ENCODE results near the gene GJA4. TPM values are rescaled to one million over a fixed set of nuclear protein-coding genes. Genes with fewer than 3 reads are reported as not detected.

Gene GJA4
- total and polyA plus RNA-seq, 4 donors: 6.1 to 10.6 (median 9.1) TPM

DNA sequence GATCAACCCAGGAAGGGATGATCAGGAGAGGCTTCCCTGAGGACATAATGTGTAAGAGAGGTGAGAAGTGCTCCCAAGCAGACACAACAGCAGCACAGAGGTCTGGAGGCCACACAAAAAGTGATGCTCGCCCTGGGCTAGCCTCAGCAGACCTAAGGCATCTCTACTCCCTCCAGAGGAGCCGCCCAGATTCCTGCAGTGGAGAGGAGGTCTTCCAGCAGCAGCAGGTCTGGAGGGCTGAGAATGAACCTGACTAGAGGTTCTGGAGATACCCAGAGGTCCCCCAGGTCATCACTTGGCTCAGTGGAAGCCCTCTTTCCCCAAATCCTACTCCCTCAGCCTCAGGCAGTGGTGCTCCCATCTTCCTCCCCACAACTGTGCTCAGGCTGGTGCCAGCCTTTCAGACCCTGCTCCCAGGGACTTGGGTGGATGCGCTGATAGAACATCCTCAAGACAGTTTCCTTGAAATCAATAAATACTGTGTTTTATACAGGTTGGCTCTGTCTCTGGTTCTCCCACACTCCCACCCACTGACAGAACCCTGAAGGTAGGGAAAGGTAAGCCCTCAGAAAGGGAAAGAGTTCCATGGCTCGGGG is 6.8 kb upstream of the GJA4 start:
- no peak overlapping the region for H3K4me3 ChIP-seq (ENCODE audit: low read depth in 1 of 3, low read length in 3 of 3)
- no peaks in the 10 kb centered on the region for H3K36me3 ChIP-seq (ENCODE audit: control insufficient read depth in 4 of 4, insufficient read depth in 3 of 4, low read depth in 1 of 4, low read length in 3 of 4)
- H3K9me3 ChIP-seq (ENCODE audit: control insufficient read depth in 4 of 4, low read length in 3 of 4): no peaks in the 10 kb centered on the region
- peaks cover 11 to 46% (median 27%) of the 10 kb centered on the region in 4 donors for H3K4me1 ChIP-seq (ENCODE audit: control insufficient read depth in 4 of 4, insufficient read depth in 4 of 4, low read length in 3 of 4)
- DNase-seq (ENCODE audit: low spot score): no peak
- H3K27me3 ChIP-seq (ENCODE audit: control insufficient read depth in 4 of 4, insufficient read depth in 4 of 4, low read length in 3 of 4): no peaks in the 10 kb centered on the region
- WGBS: 65% methylated on average over 4 of the region's 4 CpGs
- H3K27ac ChIP-seq (ENCODE audit: low read depth in 1 of 2, low read length in 2 of 2): peak overlapping the region; percentile 44 to 71
- no peak overlapping the region for H3K9ac ChIP-seq (ENCODE audit: low read depth in 1 of 2, low read length in 2 of 2)
- TF ChIP-seq SP1 (IDR thresholded peaks at IDR 0.05) (no peak), EGR1 (IDR thresholded peaks at IDR 0.05; ENCODE audit: low read depth in 2 of 2) (no peak)
- TF ChIP-seq, protein P1, sequence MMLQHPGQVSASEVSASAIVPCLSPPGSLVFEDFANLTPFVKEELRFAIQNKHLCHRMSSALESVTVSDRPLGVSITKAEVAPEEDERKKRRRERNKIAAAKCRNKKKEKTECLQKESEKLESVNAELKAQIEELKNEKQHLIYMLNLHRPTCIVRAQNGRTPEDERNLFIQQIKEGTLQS (IDR thresholded peaks at IDR 0.05): no peak
- TF ChIP-seq, protein P2, sequence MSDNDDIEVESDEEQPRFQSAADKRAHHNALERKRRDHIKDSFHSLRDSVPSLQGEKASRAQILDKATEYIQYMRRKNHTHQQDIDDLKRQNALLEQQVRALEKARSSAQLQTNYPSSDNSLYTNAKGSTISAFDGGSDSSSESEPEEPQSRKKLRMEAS (IDR thresholded peaks at IDR 0.05): no peak

DNA sequence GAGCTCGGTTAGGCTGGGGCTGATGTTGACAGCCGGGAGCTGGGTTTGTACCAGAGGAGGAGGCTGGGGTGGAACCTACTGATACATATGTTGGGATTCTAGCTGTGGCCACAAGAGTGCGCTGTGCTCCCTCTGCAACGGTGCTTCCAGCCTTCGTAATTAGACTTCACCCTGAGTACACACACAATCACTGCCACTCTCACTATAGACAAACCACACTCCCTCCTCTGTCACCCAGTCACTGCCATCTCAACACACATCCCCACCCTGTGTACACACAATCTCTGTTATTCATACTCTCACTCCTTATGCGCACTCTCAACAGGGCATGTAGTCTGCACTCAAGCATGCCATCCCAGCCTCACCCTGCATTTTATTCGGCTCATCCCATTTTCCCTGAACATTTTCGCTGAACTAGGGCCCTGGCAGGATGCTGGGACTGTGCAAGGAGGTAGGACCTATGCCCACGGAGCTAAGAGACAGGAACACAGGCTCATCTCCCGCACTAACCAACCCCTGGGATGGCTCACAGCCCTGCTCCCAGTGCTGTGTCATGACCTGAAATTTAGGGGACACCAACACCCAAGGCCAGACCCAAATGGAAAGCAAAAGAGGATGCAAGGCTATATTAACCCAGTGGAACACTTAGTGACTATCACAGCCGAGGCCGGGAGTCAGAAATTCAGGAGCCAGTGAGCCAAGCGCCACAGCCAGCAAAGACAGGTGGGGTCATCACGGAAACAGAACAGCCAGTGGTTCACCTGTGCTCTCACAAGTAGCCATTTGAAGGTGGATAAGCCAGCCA is 6.1 kb upstream of the GJA4 start:
- Histone ChIP-seq H3K4me3 (ENCODE audit: low read depth in 1 of 3, low read length in 3 of 3) (no peak overlapping the region), H3K36me3 (ENCODE audit: control insufficient read depth in 4 of 4, insufficient read depth in 3 of 4, low read depth in 1 of 4, low read length in 3 of 4) (no peaks in the 10 kb centered on the region), H3K4me1 (ENCODE audit: control insufficient read depth in 4 of 4, insufficient read depth in 4 of 4, low read length in 3 of 4) (peaks cover 5 to 40% (median 24%) of the 10 kb centered on the region in 4 donors), H3K9me3 (ENCODE audit: control insufficient read depth in 4 of 4, low read length in 3 of 4) (no peaks in the 10 kb centered on the region), H3K9ac (ENCODE audit: low read depth in 1 of 2, low read length in 2 of 2) (no peak overlapping the region), H3K27ac (ENCODE audit: low read depth in 1 of 2, low read length in 2 of 2) (peak overlapping the region in 1 of 2 donors; percentile 15), H3K27me3 (ENCODE audit: control insufficient read depth in 4 of 4, insufficient read depth in 4 of 4, low read length in 3 of 4) (no peaks in the 10 kb centered on the region)
- peak; percentile 68 for DNase-seq (ENCODE audit: low spot score)
- 45% methylated on average over 14 of the region's 14 CpGs for WGBS
- peak; percentile 84 to 94 for TF ChIP-seq HNF4A (conservative IDR thresholded peaks at IDR 0.05)
- TF ChIP-seq RAD21 (IDR thresholded peaks at IDR 0.05): peak; percentile 94 to 97
- TF ChIP-seq, protein P2 (IDR thresholded peaks at IDR 0.05): no peak
- peak; percentile 85 for TF ChIP-seq HNF4G (IDR thresholded peaks at IDR 0.05)
- no peak for TF ChIP-seq EGR1 (IDR thresholded peaks at IDR 0.05; ENCODE audit: low read depth in 2 of 2)
- peak; percentile 83 for TF ChIP-seq FOXA2 (IDR thresholded peaks at IDR 0.05)
- peak; percentile 79 for TF ChIP-seq FOXA1 (IDR thresholded peaks at IDR 0.05)
- TF ChIP-seq RXRA (IDR thresholded peaks at IDR 0.05): peak; percentile 35 to 52
- TF ChIP-seq TAF1 (conservative IDR thresholded peaks at IDR 0.05): no peak
- TF ChIP-seq, protein P3, sequence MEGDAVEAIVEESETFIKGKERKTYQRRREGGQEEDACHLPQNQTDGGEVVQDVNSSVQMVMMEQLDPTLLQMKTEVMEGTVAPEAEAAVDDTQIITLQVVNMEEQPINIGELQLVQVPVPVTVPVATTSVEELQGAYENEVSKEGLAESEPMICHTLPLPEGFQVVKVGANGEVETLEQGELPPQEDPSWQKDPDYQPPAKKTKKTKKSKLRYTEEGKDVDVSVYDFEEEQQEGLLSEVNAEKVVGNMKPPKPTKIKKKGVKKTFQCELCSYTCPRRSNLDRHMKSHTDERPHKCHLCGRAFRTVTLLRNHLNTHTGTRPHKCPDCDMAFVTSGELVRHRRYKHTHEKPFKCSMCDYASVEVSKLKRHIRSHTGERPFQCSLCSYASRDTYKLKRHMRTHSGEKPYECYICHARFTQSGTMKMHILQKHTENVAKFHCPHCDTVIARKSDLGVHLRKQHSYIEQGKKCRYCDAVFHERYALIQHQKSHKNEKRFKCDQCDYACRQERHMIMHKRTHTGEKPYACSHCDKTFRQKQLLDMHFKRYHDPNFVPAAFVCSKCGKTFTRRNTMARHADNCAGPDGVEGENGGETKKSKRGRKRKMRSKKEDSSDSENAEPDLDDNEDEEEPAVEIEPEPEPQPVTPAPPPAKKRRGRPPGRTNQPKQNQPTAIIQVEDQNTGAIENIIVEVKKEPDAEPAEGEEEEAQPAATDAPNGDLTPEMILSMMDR (IDR thresholded peaks at IDR 0.05; ENCODE audit: low read depth, low read length, missing input control): peak; percentile 92
- no peak for TF ChIP-seq NR2F2 (IDR thresholded peaks at IDR 0.05)
- TF ChIP-seq YY1 (IDR thresholded peaks at IDR 0.05): no peak
- no peak for TF ChIP-seq JUND (IDR thresholded peaks at IDR 0.05)
- TF ChIP-seq, protein P4, sequence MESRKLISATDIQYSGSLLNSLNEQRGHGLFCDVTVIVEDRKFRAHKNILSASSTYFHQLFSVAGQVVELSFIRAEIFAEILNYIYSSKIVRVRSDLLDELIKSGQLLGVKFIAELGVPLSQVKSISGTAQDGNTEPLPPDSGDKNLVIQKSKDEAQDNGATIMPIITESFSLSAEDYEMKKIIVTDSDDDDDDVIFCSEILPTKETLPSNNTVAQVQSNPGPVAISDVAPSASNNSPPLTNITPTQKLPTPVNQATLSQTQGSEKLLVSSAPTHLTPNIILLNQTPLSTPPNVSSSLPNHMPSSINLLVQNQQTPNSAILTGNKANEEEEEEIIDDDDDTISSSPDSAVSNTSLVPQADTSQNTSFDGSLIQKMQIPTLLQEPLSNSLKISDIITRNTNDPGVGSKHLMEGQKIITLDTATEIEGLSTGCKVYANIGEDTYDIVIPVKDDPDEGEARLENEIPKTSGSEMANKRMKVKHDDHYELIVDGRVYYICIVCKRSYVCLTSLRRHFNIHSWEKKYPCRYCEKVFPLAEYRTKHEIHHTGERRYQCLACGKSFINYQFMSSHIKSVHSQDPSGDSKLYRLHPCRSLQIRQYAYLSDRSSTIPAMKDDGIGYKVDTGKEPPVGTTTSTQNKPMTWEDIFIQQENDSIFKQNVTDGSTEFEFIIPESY (IDR thresholded peaks at IDR 0.05): no peak
- TF ChIP-seq, protein P5, sequence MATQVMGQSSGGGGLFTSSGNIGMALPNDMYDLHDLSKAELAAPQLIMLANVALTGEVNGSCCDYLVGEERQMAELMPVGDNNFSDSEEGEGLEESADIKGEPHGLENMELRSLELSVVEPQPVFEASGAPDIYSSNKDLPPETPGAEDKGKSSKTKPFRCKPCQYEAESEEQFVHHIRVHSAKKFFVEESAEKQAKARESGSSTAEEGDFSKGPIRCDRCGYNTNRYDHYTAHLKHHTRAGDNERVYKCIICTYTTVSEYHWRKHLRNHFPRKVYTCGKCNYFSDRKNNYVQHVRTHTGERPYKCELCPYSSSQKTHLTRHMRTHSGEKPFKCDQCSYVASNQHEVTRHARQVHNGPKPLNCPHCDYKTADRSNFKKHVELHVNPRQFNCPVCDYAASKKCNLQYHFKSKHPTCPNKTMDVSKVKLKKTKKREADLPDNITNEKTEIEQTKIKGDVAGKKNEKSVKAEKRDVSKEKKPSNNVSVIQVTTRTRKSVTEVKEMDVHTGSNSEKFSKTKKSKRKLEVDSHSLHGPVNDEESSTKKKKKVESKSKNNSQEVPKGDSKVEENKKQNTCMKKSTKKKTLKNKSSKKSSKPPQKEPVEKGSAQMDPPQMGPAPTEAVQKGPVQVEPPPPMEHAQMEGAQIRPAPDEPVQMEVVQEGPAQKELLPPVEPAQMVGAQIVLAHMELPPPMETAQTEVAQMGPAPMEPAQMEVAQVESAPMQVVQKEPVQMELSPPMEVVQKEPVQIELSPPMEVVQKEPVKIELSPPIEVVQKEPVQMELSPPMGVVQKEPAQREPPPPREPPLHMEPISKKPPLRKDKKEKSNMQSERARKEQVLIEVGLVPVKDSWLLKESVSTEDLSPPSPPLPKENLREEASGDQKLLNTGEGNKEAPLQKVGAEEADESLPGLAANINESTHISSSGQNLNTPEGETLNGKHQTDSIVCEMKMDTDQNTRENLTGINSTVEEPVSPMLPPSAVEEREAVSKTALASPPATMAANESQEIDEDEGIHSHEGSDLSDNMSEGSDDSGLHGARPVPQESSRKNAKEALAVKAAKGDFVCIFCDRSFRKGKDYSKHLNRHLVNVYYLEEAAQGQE (IDR thresholded peaks at IDR 0.05): peak; percentile 30
- peak; percentile 74 for TF ChIP-seq SP1 (IDR thresholded peaks at IDR 0.05)

Data from liver (tissue), 9 donors.